ENCODE measurements around the gene THSD7B. TPM values are rescaled to one million over a fixed set of nuclear protein-coding genes. Genes with fewer than 3 reads are reported as not detected.

Gene THSD7B
- total RNA-seq, 5 donors from 2014 or later (not counting 1 experiment from before 2014, with no cell fraction given), result not detected

DNA sequence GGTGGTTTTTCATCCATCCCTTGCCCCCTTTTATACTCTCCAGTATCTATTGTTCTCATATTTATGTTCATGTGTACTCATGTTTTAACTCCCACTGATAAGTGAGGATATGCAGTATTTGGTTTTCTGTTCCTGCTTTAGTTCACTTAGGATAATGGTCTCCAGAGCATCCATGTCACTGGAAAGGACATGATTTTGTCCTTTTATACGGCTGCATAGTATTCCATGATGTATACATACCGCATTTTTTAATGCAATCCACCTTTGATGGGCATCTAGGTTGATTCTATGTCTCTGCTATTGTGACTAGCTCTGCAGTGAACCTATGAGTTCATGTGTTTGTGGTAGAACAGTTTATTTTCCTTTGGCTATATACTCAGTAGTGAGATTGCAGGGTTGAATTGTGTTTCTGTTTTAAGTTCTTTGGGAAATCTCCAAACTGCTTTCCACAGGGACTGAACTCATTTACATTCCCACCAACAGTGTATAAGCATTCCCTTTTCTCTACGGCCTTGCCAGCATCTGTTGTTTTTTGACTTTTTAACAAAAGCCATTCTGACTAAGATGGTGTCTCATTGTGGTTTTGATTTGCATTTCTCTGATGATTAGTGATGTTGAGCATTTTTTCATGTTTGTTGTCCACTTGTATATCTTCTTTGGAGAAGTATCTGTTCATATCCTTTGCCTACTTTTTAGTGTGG is 420.2 kb downstream of the THSD7B start:
- ChIA-PET POLR2A (no interaction called here), CTCF (no interaction called here)
- Histone ChIP-seq H3K9me3 (no peaks in the 10 kb centered on the region), H3K36me3 (ENCODE audit: control insufficient read depth in 2 of 2, extremely low read depth in 1 of 2, insufficient read depth in 1 of 2, low read length in 1 of 2) (no peaks in the 10 kb centered on the region), H3K27me3 (replicated peaks in 1 of 2; ENCODE audit: control insufficient read depth in 2 of 2, extremely low read depth in 1 of 2, insufficient read depth in 2 of 2, low read length in 1 of 2) (no peaks in the 10 kb centered on the region), H3K4me1 (ENCODE audit: control insufficient read depth in 1 of 2, extremely low read depth in 1 of 2, insufficient read depth in 2 of 2, low read length in 2 of 2) (no peaks in the 10 kb centered on the region), H3K4me3 (ENCODE audit: control insufficient read depth in 1 of 2, extremely low read depth in 1 of 2, low read length in 1 of 2) (no peak overlapping the region), H3K27ac (ENCODE audit: low read length) (no peak overlapping the region)
- H3K4me1 Mint-ChIP-seq, result no peaks in the 10 kb centered on the region
- ATAC-seq (replicated peaks in 1 of 4) (no peak), DNase-seq (no peak)
- no peak overlapping the region for H3K27ac Mint-ChIP-seq
- H3K4me3 Mint-ChIP-seq, result no peak overlapping the region
- no peaks in the 10 kb centered on the region for H3K27me3 Mint-ChIP-seq
- 100% methylated on average over 1 of the region's 3 CpGs for WGBS (ENCODE audit: insufficient coverage)
- H3K9me3 Mint-ChIP-seq, result peaks cover 0 to 11% (median 9%) of the 10 kb centered on the region in 3 donors
- no peaks in the 10 kb centered on the region for H3K36me3 Mint-ChIP-seq

DNA sequence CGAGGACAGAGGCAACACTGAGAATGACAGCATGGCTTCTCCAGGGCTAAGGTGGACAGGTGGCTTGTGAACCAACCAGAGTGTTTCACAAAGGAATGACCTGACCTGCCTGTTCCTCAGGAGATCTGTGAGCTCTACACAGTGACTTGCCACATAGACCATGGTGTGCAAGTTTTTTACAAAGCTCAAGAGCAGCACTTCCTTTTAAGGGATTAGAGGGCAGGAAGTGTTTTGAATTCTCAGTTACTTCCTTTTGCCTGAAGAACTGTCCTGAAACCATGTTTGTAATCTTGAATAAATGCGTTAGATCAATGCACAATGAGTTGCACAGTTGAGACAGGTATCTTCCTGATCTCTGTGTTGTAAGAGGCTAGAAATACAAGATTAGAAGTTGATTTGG is 421.9 kb downstream of the THSD7B start:
- CTCF ChIA-PET, result no interaction called here
- no peaks in the 10 kb centered on the region for H3K27me3 Mint-ChIP-seq
- no peaks in the 10 kb centered on the region for H3K36me3 Mint-ChIP-seq
- Histone ChIP-seq H3K4me3 (ENCODE audit: control insufficient read depth in 1 of 2, extremely low read depth in 1 of 2, low read length in 1 of 2) (no peak overlapping the region), H3K9me3 (no peaks in the 10 kb centered on the region), H3K4me1 (ENCODE audit: control insufficient read depth in 1 of 2, extremely low read depth in 1 of 2, insufficient read depth in 2 of 2, low read length in 2 of 2) (no peaks in the 10 kb centered on the region), H3K36me3 (ENCODE audit: control insufficient read depth in 2 of 2, extremely low read depth in 1 of 2, insufficient read depth in 1 of 2, low read length in 1 of 2) (no peaks in the 10 kb centered on the region), H3K27me3 (replicated peaks in 1 of 2; ENCODE audit: control insufficient read depth in 2 of 2, extremely low read depth in 1 of 2, insufficient read depth in 2 of 2, low read length in 1 of 2) (no peaks in the 10 kb centered on the region), H3K27ac (ENCODE audit: low read length) (no peak overlapping the region)
- no peak overlapping the region for H3K4me3 Mint-ChIP-seq
- 58% methylated on average over 2 of the region's 2 CpGs for WGBS (ENCODE audit: insufficient coverage)
- no peaks in the 10 kb centered on the region for H3K4me1 Mint-ChIP-seq
- peaks cover 0 to 11% (median 9%) of the 10 kb centered on the region in 3 donors for H3K9me3 Mint-ChIP-seq
- ATAC-seq (replicated peaks in 1 of 4), result no peak
- POLR2A ChIA-PET, result no interaction called here
- no peak for DNase-seq
- H3K27ac Mint-ChIP-seq, result no peak overlapping the region

DNA sequence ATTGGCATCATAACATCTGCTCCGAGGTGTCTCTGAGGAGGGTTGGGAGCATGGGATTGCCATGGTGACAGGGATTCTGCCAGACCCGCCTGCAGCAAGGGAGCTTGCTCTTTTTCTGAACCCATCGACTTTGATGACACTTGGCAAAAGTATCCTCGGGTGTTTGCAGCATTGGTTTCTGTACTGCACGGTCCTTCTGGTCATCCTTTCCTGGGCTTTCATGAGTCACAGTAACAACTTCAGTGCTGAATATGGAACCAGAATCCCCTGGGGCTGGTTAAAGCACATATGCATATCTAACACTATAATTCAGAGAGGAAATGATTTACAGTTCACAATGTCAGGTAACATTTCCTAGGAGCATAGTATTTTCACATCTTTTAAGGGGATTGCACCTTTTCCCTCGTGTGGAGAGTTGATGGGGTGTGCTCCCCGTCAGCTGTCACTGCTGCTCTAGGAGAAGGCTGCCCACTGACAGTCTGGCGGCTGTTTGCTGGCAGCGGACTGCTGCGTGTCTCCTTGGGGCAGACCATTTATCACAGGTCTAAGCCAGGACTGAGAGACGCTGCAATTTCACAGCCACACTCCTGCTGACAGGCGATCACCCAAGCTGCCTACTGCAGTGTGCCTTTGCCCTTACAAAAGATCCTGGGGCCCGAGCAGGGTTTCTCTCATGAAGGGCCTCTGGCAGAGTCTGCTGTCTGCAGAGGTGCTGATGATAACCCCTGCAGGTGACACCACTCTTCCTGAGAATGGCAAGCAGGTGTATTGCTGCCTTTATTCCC is 425.3 kb downstream of the THSD7B start:
- Histone ChIP-seq H3K27ac (ENCODE audit: low read length) (no peak overlapping the region), H3K4me1 (ENCODE audit: control insufficient read depth in 1 of 2, extremely low read depth in 1 of 2, insufficient read depth in 2 of 2, low read length in 2 of 2) (no peaks in the 10 kb centered on the region), H3K9me3 (no peaks in the 10 kb centered on the region), H3K36me3 (ENCODE audit: control insufficient read depth in 2 of 2, extremely low read depth in 1 of 2, insufficient read depth in 1 of 2, low read length in 1 of 2) (no peaks in the 10 kb centered on the region), H3K27me3 (replicated peaks in 1 of 2; ENCODE audit: control insufficient read depth in 2 of 2, extremely low read depth in 1 of 2, insufficient read depth in 2 of 2, low read length in 1 of 2) (no peaks in the 10 kb centered on the region), H3K4me3 (ENCODE audit: control insufficient read depth in 1 of 2, extremely low read depth in 1 of 2, low read length in 1 of 2) (no peak overlapping the region)
- no peaks in the 10 kb centered on the region for H3K4me1 Mint-ChIP-seq
- H3K36me3 Mint-ChIP-seq, result no peaks in the 10 kb centered on the region
- POLR2A ChIA-PET, result no interaction called here
- no peak overlapping the region for H3K27ac Mint-ChIP-seq
- H3K27me3 Mint-ChIP-seq, result no peaks in the 10 kb centered on the region
- H3K9me3 Mint-ChIP-seq, result peaks cover 0 to 11% (median 5%) of the 10 kb centered on the region in 3 donors
- DNase-seq (no peak), ATAC-seq (replicated peaks in 1 of 4) (no peak)
- WGBS (ENCODE audit: insufficient coverage), result 72% methylated on average over 11 of the region's 13 CpGs
- CTCF ChIA-PET, result no interaction called here
- no peak overlapping the region for H3K4me3 Mint-ChIP-seq

DNA sequence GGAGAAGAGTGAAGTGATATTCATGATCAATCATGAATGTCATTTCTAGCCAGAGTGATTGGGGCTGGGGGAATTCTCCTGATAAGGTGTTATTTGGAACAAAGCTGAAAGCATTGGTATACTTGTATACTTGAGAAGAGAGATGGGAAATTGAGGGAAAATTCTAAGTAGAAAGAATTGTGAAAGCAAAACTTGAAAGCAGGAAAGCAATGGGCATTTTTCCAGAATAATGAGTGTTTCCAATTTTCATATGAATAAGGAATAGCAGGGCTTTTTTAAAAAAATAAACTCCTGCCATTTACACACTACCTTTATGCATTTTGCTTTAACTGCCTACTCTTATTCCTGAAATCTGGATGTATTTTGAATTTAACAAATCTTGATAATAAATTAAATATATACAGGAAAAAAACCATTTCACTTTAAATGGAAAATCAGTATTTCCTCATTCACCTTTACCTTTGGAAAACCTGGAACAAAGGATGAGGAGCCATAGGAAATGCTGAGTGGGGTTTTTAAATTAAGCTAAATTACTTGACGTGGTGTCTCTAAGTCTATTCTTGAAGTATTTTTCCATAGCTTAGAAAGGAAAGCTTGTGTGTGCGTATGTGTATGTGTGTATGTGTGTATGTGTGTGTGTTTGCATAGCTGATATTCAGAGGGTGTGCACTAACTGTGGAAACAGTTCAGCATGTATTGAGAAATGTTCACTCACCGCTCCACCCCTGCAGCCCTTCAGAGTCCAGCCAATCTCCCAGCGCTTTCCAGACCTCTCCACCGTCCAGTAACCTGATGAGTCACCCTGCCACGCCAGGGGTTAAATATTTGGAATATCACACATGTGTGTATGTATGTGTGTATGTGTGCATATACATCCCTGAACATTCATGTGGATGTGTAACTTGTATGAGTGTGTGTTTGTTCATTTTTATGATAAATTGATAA is 427.3 kb downstream of the THSD7B start:
- H3K9me3 ChIP-seq, result no peaks in the 10 kb centered on the region
- no peaks in the 10 kb centered on the region for H3K27me3 Mint-ChIP-seq
- H3K36me3 ChIP-seq (ENCODE audit: control insufficient read depth in 2 of 2, extremely low read depth in 1 of 2, insufficient read depth in 1 of 2, low read length in 1 of 2), result no peaks in the 10 kb centered on the region
- ChIA-PET POLR2A (no interaction called here), CTCF (interaction anchor here in 1 of 2 donors (0.7 kb wide), 1 partner anchor 553 kb away, joined by 3 read pairs; no protein-coding TSS in a partner anchor)
- H3K4me1 ChIP-seq (ENCODE audit: control insufficient read depth in 1 of 2, extremely low read depth in 1 of 2, insufficient read depth in 2 of 2, low read length in 2 of 2), result no peaks in the 10 kb centered on the region
- 72% methylated on average over 4 of the region's 6 CpGs for WGBS (ENCODE audit: insufficient coverage)
- DNase-seq, result no peak
- no peak overlapping the region for H3K4me3 ChIP-seq (ENCODE audit: control insufficient read depth in 1 of 2, extremely low read depth in 1 of 2, low read length in 1 of 2)
- H3K27ac ChIP-seq (ENCODE audit: low read length), result no peak overlapping the region
- no peak overlapping the region for H3K27ac Mint-ChIP-seq
- no peak for ATAC-seq (replicated peaks in 1 of 4)
- H3K4me3 Mint-ChIP-seq, result no peak overlapping the region
- H3K9me3 Mint-ChIP-seq, result peaks cover 0 to 5% (median 3%) of the 10 kb centered on the region in 3 donors
- H3K27me3 ChIP-seq (replicated peaks in 1 of 2; ENCODE audit: control insufficient read depth in 2 of 2, extremely low read depth in 1 of 2, insufficient read depth in 2 of 2, low read length in 1 of 2), result no peaks in the 10 kb centered on the region
- H3K36me3 Mint-ChIP-seq, result no peaks in the 10 kb centered on the region
- H3K4me1 Mint-ChIP-seq, result no peaks in the 10 kb centered on the region

DNA sequence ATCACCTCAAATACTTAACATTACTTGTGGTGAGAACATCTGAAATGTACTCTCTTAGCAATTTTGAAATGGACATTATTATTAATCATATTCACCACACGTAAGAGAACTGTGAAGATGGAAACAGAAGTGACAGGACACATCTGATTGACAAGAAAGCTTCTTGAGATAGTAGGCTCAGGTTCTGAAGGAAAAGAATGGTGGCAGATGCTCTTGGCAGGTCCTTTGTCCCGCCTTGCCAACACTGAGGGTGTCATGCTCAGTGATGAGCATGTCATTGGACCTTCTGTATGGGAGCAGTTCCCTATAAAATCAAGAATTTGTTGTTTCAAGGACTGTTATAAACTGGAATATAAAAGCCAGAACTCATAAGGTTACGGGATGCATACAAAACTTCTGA is 428.1 kb downstream of the THSD7B start:
- Histone ChIP-seq H3K4me1 (ENCODE audit: control insufficient read depth in 1 of 2, extremely low read depth in 1 of 2, insufficient read depth in 2 of 2, low read length in 2 of 2) (no peaks in the 10 kb centered on the region), H3K36me3 (ENCODE audit: control insufficient read depth in 2 of 2, extremely low read depth in 1 of 2, insufficient read depth in 1 of 2, low read length in 1 of 2) (no peaks in the 10 kb centered on the region), H3K27ac (ENCODE audit: low read length) (no peak overlapping the region), H3K9me3 (no peaks in the 10 kb centered on the region), H3K4me3 (ENCODE audit: control insufficient read depth in 1 of 2, extremely low read depth in 1 of 2, low read length in 1 of 2) (no peak overlapping the region), H3K27me3 (replicated peaks in 1 of 2; ENCODE audit: control insufficient read depth in 2 of 2, extremely low read depth in 1 of 2, insufficient read depth in 2 of 2, low read length in 1 of 2) (no peaks in the 10 kb centered on the region)
- WGBS (ENCODE audit: insufficient coverage), result no CpG with 5 or more reads among the region's 3 CpGs
- Mint-ChIP-seq H3K36me3 (no peaks in the 10 kb centered on the region), H3K4me3 (no peak overlapping the region), H3K9me3 (peaks cover 0 to 5% (median 3%) of the 10 kb centered on the region in 3 donors), H3K27ac (no peak overlapping the region), H3K27me3 (no peaks in the 10 kb centered on the region), H3K4me1 (no peaks in the 10 kb centered on the region)
- ChIA-PET CTCF (no interaction called here), POLR2A (no interaction called here)
- ATAC-seq (replicated peaks in 1 of 4) (no peak), DNase-seq (no peak)

DNA sequence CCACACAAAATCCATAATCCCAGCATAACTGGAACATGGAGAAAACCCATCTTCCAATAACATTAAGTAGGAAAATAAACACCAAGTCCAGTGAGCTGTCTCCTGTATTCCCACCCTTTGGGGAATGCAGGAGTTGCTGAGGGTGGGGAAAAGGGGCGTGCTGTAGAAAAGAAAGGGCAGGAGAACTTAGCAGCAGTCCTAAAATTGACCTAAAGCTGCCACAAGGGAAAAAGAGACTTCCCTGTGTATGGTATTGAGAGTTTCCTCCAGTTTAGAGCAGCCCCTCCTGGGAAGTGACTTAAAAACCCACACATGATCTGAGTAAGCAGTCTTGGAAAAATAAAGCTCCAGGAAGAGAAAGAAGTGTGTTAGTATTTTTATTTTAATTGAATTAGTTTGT is 428.8 kb downstream of the THSD7B start:
- no peaks in the 10 kb centered on the region for H3K4me1 ChIP-seq (ENCODE audit: control insufficient read depth in 1 of 2, extremely low read depth in 1 of 2, insufficient read depth in 2 of 2, low read length in 2 of 2)
- WGBS (ENCODE audit: insufficient coverage), result no CpG with 5 or more reads among the region's 1 CpG
- Mint-ChIP-seq H3K4me3 (no peak overlapping the region), H3K27ac (no peak overlapping the region), H3K36me3 (no peaks in the 10 kb centered on the region), H3K4me1 (no peaks in the 10 kb centered on the region), H3K9me3 (peaks cover 0 to 5% (median 3%) of the 10 kb centered on the region in 3 donors), H3K27me3 (no peaks in the 10 kb centered on the region)
- POLR2A ChIA-PET, result no interaction called here
- H3K4me3 ChIP-seq (ENCODE audit: control insufficient read depth in 1 of 2, extremely low read depth in 1 of 2, low read length in 1 of 2), result no peak overlapping the region
- no peaks in the 10 kb centered on the region for H3K9me3 ChIP-seq
- H3K36me3 ChIP-seq (ENCODE audit: control insufficient read depth in 2 of 2, extremely low read depth in 1 of 2, insufficient read depth in 1 of 2, low read length in 1 of 2), result no peaks in the 10 kb centered on the region
- ATAC-seq (replicated peaks in 1 of 4) (no peak), DNase-seq (no peak)
- H3K27me3 ChIP-seq (replicated peaks in 1 of 2; ENCODE audit: control insufficient read depth in 2 of 2, extremely low read depth in 1 of 2, insufficient read depth in 2 of 2, low read length in 1 of 2), result no peaks in the 10 kb centered on the region
- CTCF ChIA-PET, result no interaction called here
- H3K27ac ChIP-seq (ENCODE audit: low read length), result no peak overlapping the region
